HTERT RPE-1 (cell line): ENCODE results near the gene POLR3B.
"Not testable (repeated sequence)": the region's sequence is repeated elsewhere in the genome, so short reads cannot be mapped to it uniquely, and the experiment has no call there.

Experiments used
- in situ Hi-C: fragments of 300-500 bp; cut with MboI; formaldehyde crosslinking; loops from 4 replicates; pipeline ENCODE4 v1.14.3; 2020; ENCODE audit warnings: low sequenced_read_pairs

Gene POLR3B

DNA sequence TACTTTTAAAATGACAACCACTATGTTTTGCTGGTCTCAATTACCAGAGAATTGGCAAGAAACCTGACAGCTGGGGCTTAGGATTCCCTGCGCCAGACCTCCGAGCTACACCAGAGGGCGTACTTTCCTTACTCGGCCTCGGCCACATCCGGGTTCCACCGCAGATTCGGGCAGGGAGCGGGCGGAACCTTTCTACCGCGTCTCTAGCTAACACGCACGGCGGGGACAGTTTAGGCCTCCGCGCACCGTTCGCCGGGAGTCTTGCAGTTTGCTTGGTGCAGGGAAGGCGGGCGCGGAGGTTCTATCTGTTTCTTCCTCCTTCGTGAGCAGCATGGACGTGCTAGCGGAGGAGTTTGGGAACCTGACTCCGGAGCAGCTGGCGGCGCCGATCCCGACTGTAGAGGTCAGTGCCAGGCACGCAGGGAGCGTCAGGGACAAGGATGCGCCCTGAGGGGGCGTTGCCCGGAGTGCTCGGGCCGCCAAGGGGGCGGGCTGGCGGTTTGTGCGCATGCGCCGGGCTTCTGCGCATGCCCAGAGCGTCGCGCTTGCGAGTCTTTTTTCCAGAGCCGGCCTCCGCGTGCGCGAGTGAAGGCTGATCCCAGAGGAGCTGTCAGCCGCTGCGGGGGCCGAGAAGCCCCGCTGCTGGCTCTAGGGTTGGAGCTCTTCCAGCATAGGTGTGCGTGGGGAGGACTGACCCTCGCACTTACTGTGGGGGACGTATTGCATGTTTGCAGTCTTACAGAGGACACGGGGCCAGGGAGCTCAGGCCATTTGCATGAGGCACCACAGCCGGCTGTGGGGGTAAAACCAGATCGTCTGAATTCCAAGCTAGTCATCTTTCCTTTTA lies at the start of gene POLR3B:
Gene POLR3B, plus strand, starts transcription at position 200 of the 847 bp plus-strand sequence. Its CDS starts 132 bp downstream, at position 332.
- in situ Hi-C loops, result no loop called here

DNA sequence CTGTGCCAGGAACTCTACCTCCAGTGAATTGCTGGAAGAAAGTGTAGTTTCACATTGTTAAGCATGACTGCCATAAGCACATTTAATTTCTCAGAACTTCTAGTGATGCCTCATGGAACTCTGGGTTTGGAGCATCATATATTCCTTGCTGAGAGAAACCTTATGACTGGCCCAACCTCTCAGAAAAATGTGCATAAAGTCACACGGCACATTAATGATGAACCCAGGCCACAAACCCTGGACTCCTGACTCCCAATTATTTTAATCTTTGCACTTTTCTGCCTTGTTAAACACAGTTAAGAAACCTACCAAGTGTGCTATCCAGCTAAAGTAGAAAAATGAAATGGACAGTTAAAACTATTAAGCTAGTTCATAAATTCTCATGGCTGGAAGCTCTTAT lies 49.4 kb upstream of the POLR3B start:
- in situ Hi-C loops, result no loop called here

DNA sequence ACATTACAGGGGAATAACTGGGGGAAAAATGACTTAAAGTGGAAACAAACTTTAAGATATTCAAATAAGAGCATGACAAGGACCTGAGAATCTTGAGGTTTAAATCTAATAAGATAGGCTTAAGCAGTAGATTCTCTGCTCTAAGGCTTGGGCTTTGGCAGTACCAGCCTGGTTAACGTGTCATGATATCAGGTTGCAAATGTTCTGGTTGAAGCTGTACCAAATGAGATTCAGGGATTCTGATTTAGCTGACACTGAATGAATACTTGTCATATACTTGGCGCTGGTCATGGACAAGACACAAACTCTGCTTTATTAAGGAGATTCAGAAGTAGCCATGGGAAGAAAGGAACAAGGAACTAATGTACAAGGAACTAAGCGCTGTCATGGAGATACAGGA lies 48.9 kb upstream of the POLR3B start:
- in situ Hi-C loops, result no loop called here

DNA sequence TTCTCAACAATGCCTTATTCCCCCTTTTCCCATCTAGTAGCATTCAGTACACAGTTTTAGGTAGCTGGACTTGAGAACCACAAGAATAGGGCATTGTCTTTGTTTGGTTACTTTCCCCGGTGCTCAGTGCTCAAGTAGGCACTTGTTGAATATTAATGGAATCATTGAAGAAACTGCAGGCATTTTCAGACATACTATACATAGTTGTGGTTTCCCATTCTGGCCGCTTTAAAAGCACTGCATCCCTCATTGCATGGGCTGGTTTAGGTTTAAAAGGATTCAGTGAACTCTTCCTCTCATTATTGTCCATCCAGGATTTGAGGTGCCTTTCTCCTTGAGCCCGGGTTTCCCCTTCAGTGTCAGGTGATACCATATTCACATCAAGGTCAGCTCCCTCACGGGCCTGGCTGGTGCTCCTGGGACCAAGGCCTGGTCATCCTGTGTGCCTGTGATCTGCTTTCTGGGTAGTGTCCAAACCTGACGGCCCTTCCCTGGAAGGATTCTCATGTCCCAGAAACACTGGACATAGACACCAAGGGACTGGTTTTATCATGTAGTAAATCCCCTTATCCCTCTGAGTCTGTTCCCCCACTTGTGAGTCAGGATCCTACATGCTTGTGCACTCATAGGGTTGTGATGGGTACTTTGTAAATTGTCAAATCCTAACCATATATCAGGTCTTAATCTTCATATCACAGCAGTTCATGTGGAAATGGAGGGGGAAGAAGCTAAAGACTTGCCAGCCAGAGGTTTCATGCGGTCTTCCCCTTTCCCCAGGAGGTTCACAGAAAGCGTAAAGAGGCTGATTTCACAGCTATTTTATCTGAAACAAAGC lies 47.7 kb upstream of the POLR3B start:
- in situ Hi-C loops, result no loop called here

DNA sequence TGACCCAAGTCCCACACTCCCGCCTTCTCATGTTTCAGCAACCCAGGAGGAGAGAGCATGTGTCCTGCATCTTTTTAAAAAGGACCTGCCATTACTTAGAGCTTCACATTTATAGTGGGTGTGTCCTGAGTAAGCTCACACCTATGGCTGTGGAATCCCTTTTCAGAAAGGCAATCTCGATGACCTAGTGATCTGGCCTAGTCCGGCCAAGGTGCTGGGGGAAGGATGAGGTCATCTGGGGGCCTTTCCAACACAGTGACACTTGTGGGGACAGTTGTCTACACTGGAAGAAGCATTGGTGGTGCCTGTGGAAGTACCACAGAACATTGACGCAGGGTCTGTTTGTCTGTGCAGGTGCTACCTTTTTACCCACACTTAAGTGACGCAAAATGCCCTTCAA lies 46.9 kb upstream of the POLR3B start:
- in situ Hi-C loops, result no loop called here

DNA sequence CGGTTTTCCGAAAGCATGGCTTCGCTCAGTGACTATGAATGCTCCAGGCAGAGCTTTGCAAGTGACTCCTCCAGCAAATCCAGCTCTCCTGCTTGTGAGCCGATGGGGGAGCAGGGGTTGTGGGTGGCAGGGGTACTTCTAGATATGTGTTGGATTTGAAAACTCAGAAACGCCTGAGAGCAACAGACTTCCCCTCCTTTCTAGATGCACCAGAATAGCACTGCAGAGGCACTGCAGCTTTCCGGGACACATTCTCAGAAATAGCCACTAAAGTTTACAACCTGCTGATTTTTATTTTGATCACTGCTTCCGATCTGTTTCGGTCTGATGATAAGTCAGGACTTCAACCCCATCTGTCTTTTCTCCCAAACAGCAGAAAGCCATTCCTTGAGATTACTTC lies 46.4 kb upstream of the POLR3B start:
- in situ Hi-C loops, result no loop called here

DNA sequence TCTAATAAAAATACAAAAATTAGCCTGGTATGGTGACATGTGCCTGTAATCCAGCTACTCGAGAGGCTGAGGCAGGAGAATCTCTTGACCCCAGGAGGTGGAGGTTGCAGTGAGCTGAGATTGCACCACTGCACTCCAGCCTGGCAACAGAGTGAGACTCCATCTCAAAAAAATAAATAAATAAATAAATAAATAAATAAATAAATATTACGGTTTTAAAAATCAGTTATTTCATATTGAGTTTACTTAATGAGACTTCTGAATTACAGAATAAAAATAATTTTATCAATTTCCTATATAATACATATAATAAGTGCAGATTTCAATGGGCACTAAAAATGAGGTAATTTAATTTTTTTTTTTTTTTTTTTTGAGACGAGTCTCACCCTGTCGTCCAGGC lies 44.1 kb upstream of the POLR3B start:
- in situ Hi-C loops, result not testable (repeated sequence)

DNA sequence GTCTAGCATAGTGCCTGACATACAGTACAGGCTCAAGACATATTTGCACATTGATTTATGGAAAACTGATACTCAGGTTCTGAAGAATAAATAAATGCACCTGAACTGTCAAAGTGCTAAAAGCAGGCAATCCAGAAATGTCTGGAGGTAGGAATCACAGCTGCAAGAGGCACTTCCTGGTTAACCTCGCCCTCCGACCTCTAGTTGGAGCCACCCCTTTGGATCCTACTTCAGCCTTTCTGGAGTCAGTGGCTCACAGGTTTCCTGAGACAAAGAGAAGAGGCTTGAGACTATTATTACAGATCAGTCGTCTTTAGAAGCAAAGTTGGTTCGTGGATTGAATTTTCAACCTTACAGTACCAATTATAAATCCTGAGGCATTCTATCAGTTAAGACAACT lies 42.0 kb upstream of the POLR3B start:
- in situ Hi-C loops, result no loop called here

DNA sequence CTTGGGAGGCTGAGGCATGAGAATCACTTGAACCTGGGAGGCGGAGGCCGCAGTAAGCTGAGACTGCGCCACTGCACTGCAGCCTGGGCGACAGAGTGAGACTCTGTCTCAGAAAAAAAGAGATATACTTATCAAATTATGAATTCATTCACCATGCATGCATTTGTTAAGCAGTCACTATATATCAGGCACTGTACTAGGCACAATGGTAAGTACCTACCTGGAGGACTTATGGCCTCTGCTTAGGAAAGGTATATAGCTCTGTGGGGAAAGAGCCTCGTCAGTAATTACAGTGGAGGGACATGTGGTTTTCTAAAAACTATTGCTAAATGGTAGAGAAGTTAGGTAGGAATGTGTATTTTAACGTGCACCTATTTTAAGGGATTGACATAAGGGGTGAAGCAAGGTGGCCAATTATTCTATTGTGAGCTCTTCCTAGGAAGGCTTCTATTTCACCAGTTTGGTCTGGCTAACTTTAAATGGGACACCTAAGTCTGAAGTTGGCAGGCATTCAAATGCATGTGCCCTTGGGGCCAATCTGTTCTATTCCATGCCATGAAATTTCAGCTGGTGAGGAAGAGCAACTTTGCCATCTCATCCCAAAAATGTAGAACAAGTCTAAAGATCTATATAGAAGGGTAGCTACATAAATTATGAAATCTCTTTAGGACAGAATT lies 40.0 kb upstream of the POLR3B start:
- in situ Hi-C loops, result no loop called here

DNA sequence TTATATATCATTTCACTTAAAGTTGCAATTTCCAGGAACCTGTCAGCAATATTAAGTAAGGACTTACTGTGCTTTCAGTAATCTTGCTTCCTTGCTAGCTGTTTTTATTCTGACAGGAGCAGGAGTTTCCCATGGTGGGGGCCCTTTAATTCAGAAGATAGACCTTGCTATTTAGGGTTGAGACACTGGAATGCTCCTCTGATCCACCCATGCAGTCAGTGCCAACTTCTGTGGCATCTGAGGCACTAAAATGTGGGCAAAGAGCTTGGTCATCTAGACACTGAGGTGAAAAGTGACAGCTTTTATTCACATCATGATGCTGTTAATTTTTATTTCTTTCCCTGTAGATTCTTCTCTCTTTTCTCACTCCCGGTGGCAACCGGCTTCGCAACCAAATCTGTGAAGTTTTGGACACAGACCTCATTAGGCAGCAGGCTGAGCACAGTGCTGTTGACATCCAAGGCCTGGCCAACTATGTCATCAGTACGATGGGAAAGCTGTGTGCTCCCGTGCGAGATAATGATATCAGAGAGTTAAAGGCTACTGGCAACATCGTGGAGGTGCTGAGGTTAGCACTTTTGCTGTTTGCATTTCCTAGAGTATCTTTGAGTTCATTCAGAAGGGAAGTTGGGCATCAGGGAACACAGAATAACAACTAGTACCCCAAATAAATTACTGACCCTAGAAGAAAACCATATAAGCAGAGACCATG lies 36.3 kb upstream of the POLR3B start:
- in situ Hi-C loops, result no loop called here

DNA sequence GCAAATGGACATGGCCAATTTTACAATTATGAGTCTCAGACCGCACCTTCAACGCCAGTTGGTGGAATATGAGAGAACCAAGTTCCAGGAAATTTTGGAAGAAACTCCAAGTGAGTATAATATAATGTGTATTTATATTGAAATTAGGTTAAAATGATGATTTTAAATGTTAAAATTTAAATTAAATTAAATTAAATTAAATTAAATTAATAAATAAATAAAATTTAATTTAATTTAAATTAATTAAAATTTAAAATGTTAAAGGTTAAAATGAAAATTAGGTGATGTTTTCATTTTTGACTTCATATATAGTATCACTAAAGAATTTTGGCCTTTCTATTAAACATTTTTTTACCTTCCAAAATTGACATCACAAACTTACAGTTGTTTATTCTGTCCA lies 34.0 kb upstream of the POLR3B start:
- in situ Hi-C loops, result no loop called here

DNA sequence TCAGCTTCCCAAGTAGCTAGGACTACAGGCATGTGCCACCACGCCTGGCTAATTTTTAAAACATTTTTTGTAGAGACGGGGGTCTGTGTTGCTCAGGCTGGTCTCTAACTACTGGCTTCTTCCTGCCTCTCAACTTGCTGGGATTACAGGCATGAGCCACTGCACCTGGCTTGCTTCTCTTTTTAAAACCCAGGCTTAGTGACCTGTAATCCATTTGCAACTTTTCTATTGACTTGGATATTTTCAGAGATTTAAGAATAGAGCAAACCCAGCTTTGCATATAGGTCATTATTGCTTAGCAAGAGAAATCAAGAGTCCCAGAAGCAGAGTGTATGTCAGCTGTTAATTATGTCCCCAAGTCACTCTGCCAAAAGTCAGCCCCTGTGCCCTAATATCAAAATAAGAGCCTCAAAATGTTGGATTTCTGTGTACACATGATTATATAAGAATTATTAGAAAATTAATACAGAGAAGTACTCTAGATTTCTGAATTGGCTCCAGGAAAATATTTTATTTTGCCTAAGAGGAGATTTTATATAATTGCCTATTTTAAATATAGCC lies 30.2 kb upstream of the POLR3B start:
- in situ Hi-C loops, result no loop called here

DNA sequence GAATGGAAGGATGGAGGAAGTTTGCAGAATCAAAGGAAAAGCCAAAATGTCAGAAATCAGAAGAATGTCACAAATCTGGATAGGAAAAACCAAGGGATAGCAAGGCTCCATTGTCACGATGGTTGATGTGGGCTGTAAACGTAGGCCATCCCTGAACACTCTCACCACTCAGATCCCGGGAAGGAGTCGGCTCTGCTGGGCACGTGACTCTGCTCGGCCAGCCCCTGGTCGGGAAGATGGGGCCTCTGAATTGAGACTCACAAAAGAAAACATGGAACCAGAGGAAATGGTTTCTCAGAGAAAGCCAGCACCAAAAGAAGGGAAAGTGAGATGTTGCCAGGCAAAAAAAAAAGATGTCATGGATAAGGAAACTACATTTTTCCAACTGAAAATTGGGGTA lies 28.8 kb upstream of the POLR3B start:
- in situ Hi-C loops, result no loop called here

DNA sequence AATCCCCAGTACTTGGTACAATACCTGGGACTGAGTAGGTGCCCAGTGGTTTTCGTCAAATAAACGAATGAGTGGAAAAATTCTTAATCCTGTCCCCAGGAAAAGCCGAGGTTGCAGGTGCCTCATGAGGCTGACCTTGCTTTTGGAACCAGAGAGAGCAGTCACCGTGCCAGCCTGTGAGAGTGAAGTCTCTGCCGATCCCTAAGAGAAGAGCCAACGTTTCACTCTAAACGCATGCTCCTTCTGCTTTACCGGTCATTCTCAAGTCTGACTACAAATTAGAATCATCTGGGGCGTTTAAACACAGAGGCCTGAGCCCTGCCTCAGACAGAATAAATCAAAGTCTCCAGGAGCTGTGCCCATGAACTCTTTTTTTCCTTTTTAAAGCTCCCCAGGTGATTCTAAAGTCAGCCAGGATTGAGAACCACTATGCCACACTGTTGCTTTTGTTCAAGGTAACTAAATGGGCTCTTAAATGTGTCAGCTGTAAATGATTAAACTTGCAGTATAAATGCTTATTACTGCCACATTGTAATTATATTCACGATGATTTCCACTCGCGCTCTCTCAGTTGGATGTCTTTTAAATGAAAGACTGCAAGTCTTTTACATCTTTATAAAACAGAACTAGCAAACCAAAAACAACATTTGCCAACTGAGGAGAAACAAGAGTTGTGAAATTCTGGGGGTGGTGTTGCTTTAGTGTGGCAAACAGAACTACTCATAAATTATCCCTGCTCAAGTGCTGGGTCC lies 28.1 kb upstream of the POLR3B start:
- in situ Hi-C loops, result no loop called here

DNA sequence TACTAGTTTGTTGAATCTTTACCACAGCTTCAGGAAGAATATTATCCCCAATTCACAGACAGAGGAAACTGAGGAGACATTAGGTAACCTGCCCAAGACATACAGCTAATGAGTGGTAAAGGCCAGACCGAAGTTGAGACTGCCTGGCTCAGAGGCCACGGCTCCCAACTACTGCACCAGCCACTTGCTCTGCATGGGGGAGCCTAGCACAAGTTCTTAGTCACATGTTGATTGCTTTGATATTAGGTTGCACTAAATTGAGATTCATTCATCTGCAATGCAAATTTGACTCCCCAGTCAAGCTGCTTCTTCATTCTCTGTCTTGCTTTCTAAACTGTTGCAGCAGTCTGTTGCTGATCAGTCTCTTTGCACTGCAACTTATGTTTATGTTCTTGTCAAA lies 25.9 kb upstream of the POLR3B start:
- in situ Hi-C loops, result no loop called here

DNA sequence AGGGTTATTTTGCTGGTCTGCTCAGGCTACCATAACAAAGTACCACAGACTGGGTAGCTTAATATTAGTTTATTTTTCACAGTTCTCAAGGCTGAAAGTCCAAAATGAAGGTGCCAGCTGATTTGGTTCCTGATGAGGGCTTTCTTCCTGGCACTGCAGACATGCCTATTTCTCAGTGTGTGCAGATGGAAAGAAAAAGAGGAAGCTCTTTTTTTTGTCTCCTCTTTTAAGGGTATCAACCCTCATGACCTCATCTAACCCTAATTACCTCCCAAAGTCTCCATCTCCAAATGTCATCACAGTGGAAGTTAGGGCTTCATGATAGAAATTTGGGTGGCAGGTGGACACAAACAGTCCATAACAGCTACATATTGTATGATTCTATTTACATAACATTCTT lies 25.0 kb upstream of the POLR3B start:
- in situ Hi-C loops, result no loop called here

DNA sequence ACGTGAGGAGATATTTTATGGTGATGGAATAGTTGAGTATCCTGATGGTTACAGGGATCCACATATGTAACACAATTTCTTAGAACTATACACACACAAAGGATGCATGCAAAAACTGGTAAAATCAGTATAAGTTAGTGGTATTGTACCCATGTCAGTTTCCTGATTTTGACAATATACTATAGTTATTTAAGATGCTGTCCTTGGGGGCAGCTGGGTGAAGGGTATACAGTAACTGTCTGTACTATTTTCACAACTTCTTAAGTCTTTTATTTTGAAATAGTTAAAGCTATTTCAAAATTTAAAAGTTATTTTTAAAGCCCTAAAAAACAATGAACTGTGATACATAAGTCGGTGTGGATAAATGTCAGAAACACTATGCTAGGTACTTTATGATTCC lies 24.5 kb upstream of the POLR3B start:
- in situ Hi-C loops, result no loop called here

DNA sequence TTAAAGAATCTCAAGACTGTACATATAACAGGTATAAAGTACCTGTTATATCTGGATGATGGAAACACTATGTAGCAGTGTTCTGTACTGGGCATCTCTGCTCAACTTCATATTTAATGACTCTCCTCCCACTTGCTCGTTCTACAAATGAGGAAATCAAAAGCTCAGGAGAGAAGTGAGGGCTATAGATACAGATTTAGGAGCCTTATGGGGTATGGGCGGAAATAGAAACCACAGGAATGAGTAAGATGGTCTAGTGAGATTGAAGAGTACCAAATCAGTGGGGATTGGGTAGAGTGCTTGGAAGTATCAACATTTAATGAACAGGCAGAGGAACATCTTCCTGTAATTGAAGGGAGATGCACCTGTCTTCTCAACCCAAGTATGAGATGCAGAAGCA lies 23.8 kb upstream of the POLR3B start:
- in situ Hi-C loops, result no loop called here

DNA sequence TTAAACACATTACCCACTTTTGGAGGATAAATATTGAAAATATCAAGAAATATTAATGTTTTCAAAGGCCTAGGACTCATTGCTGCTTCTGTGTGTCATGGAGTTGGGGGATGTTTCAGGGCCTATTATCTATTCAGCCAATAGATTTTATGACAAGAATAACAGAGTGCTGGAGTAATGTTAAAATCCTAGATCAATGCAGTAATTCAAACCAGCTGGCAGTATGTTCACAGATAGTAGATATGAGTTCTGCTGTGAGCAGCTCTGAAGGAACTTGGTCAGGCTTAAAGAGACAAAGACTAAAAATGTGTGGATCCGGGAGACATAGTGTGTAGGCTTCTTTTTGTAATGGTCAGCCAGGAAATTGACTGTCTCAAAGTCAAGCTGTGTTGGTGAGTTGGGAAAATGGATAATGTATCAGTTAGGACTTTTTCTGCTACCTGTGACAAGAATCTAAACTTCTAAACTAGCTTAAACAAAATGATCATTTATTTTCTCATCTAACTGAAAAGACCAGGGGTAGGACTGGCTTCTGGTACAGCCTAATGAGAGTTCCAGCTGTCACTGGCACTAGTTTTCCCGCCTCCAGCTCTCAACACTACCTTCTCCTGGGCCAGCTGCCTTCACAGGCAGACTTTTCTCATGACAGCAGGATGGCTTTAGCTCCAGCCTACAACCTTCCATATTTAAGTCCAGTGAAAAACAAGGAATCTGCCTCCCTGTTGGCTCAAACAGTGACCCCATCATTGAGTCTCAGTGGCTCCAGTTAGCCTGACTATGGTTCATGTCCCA lies 16.3 kb upstream of the POLR3B start:
- in situ Hi-C loops, result no loop called here
